IPS-20b (cell line): ENCODE measurements around the gene NPW.

Source experiments
- H3K27ac ChIP-seq: one replicate; pipeline ENCODE4 v1.5.1; 2013; ENCODE audit warnings: low read length
- H3K27me3 ChIP-seq: 2 replicates; pipeline ENCODE4 v1.6.1; 2013; ENCODE audit warnings: mild to moderate bottlenecking, low read length, inconsistent platforms; ENCODE audit not compliant: insufficient read depth
- H3K36me3 ChIP-seq: 2 replicates; pipeline ENCODE4 v1.6.1; 2013; ENCODE audit warnings: low read depth, mild to moderate bottlenecking, inconsistent platforms, low read length, moderate library complexity; ENCODE audit not compliant: insufficient read depth
- H3K4me1 ChIP-seq: 2 replicates; pipeline ENCODE4 v1.6.1; 2013; ENCODE audit warnings: mild to moderate bottlenecking, control low read depth, inconsistent platforms, low read length, moderate library complexity; ENCODE audit not compliant: insufficient read depth
- H3K4me3 ChIP-seq: 2 replicates; pipeline ENCODE4 v1.5.1; 2013; ENCODE audit warnings: mild to moderate bottlenecking, low read length, inconsistent platforms
- H3K9ac ChIP-seq: 2 replicates; pipeline ENCODE4 v1.6.1; 2013; ENCODE audit warnings: low read depth, mild to moderate bottlenecking, inconsistent platforms, low read length, moderate library complexity
- H3K9me3 ChIP-seq: 2 replicates; pipeline ENCODE4 v1.6.1; 2013; ENCODE audit warnings: mild to moderate bottlenecking, low read depth, low read length, inconsistent platforms; ENCODE audit not compliant: insufficient read depth

NPW gene

DNA sequence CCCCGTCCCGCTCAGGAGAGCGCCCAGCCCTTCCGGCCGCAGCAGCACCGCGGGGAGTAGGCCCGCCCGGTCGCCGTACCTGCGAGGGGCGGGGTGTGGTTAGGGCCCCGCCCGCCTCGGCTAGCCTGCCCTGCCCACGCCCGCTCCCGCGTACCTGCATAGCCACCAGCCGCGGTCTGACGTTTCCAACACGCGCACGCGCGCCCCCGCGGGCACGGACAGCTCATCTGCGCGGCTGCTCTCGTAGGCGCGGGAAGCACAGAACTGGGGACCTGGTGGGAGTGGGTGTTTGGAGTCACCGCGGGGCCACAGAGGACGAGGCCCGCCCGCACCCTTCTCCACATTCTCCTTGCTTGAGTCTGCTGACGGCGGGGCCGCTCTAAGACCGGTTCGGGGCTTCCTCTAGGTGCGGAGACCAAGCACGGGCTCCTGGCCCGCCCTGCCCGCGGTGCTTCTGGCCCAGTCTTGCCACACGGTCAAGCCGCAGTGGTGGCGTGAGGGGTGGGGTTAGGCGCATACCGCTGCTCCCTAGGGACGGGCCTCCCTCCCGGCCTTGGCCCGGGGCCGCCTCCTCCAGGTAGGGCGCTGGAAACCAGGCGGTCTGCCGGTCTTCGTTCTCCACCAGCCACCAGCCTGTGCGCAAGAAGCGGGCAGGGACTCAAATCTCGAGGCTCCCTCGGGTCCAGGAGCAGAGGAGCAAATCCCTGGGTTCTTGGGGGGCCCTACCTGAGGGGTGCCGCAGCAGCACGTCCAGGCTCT, 40.1 kb upstream of the NPW start:
- Histone ChIP-seq H3K36me3 (peaks cover 33% of the 10 kb centered on the region), H3K27ac (no peak overlapping the region), H3K27me3 (peaks cover 49% of the 10 kb centered on the region), H3K4me3 (peak overlapping the region; percentile 56; the same call in 1 of the 2 replicates), H3K9ac (peak overlapping the region; percentile 61), H3K9me3 (no peaks in the 10 kb centered on the region), H3K4me1 (peaks cover 5% of the 10 kb centered on the region; the same call in 1 of the 2 replicates)

DNA sequence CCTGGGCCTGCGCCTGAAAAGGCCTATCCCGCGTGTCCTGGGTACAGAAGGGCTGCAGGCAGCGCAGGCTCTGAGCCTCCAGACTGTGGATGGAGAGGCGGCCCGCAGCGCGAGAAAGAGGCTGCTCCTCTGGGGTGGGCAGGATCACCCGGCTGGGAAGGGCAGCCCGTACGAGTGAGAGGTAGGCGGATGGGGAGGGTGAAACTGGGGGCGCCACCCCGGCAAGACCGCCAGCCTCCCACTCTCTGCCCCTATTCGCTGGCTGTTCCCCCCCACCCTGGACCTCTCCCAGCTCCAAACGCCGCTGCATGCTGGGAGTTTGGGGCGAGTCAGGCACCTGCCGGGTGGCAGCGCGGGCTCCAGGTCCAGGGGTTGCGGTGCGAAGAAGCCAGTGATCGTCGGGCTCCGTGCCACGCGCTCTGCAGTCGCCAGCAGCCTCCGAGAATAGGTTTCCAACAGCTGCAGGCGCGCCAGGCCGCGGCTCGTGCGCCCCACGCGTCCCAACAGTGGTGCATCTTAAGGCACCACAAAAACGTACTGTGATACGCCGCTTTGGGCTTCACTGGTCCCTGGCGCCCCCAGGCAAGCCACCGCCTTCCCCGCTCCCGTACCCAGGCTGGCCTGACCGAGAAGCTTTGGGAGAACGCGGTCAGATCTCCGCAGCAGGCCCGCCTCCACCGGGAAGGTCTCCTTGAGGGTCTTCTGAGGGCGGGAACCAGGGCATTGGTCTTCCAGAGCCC, 39.4 kb upstream of the NPW start:
- Histone ChIP-seq H3K36me3 (peaks cover 28% of the 10 kb centered on the region), H3K27ac (no peak overlapping the region), H3K4me3 (peak overlapping the region; percentile 56; the same call in 1 of the 2 replicates), H3K27me3 (peaks cover 49% of the 10 kb centered on the region), H3K9ac (peak overlapping the region; percentile 61; the same call in 1 of the 2 replicates), H3K4me1 (peaks cover 9% of the 10 kb centered on the region; the same call in 1 of the 2 replicates), H3K9me3 (no peaks in the 10 kb centered on the region)

GRCh38 chr16:1980770-1981087, 38.9 kb upstream of the NPW start:
- Histone ChIP-seq H3K36me3 (peaks cover 28% of the 10 kb centered on the region), H3K9me3 (no peaks in the 10 kb centered on the region), H3K27me3 (peaks cover 49% of the 10 kb centered on the region), H3K4me3 (no peak overlapping the region), H3K27ac (no peak overlapping the region), H3K4me1 (peaks cover 9% of the 10 kb centered on the region; the same call in 1 of the 2 replicates), H3K9ac (no peak overlapping the region)

DNA sequence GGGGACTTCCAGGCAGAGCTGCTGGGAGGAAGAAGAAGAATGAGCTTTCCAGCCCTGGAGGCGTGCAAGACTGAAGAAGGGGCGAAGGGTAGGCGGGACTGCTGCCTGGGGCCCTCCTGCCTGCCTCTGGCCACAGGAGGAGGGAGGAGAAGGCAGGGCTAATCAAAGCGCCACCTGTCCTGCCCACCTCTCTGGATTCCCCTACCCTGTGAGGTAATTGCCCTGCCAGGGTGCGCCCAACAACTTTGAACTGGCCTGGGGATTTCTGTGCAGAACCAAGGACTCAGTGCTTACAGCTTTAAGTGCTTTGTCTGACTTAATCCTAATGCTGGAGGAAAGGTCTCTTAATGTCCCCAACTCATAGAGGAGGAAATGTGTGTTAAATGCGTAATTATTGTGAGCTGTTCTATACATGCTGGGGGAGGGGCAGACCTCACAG, 38.2 kb upstream of the NPW start, which contains the start of gene NOXO1:
TSS of gene NOXO1 (minus strand) at position 72 of the 439 bp plus-strand sequence. CDS start 290 bp downstream, outside the sequence.
- Histone ChIP-seq H3K27ac (no peak within 1 kb of the TSS), H3K27me3 (peaks cover 49% of the 10 kb centered on the region), H3K9me3 (no peaks in the 10 kb centered on the region), H3K36me3 (peaks cover 28% of the 10 kb centered on the region), H3K4me1 (peaks cover 9% of the 10 kb centered on the region; the same call in 1 of the 2 replicates), H3K4me3 (no peak within 1 kb of the TSS), H3K9ac (no peak within 1 kb of the TSS)

- H3K27ac ChIP-seq = no peak overlapping the region
- no peak overlapping the region for H3K4me3 ChIP-seq
- H3K27me3 ChIP-seq = peaks cover 49% of the 10 kb centered on the region
- no peak overlapping the region for H3K9ac ChIP-seq
- no peaks in the 10 kb centered on the region for H3K9me3 ChIP-seq
- peaks cover 28% of the 10 kb centered on the region for H3K36me3 ChIP-seq
- H3K4me1 ChIP-seq = peaks cover 9% of the 10 kb centered on the region; the same call in 1 of the 2 replicates
Measured at GRCh38 chr16:1982013-1982433, 37.6 kb upstream of the NPW start.

GRCh38 chr16:1982991-1983543, 36.5 kb upstream of the NPW start:
- Histone ChIP-seq H3K4me3 (peak overlapping the region; percentile 91), H3K27me3 (peaks cover 52% of the 10 kb centered on the region), H3K36me3 (peaks cover 22% of the 10 kb centered on the region), H3K9me3 (no peaks in the 10 kb centered on the region), H3K27ac (no peak overlapping the region), H3K4me1 (peaks cover 9% of the 10 kb centered on the region; the same call in 1 of the 2 replicates), H3K9ac (peak overlapping the region; percentile 33; the same call in 1 of the 2 replicates)

GRCh38 chr16:1983544-1984346, 35.8 kb upstream of the NPW start, which contains the start of gene GFER:
TSS of gene GFER (plus strand) at chr16:1984193. CDS start at chr16:1984219, 26 bp downstream.
- H3K27me3 ChIP-seq = peaks cover 56% of the 10 kb centered on the region
- peak within 1 kb of the TSS; percentile 90 for H3K9ac ChIP-seq
- peaks cover 9% of the 10 kb centered on the region; the same call in 1 of the 2 replicates for H3K4me1 ChIP-seq
- peaks cover 22% of the 10 kb centered on the region for H3K36me3 ChIP-seq
- H3K9me3 ChIP-seq = no peaks in the 10 kb centered on the region
- H3K4me3 ChIP-seq = peak within 1 kb of the TSS; percentile 91
- no peak within 1 kb of the TSS for H3K27ac ChIP-seq

GRCh38 chr16:1984347-1985225, 35.0 kb upstream of the NPW start:
- Histone ChIP-seq H3K36me3 (peaks cover 22% of the 10 kb centered on the region), H3K27ac (no peak overlapping the region), H3K4me1 (peaks cover 15% of the 10 kb centered on the region; the same call in 1 of the 2 replicates), H3K9me3 (no peaks in the 10 kb centered on the region), H3K4me3 (peak overlapping the region; percentile 91), H3K27me3 (peaks cover 56% of the 10 kb centered on the region), H3K9ac (peak overlapping the region; percentile 90)

DNA sequence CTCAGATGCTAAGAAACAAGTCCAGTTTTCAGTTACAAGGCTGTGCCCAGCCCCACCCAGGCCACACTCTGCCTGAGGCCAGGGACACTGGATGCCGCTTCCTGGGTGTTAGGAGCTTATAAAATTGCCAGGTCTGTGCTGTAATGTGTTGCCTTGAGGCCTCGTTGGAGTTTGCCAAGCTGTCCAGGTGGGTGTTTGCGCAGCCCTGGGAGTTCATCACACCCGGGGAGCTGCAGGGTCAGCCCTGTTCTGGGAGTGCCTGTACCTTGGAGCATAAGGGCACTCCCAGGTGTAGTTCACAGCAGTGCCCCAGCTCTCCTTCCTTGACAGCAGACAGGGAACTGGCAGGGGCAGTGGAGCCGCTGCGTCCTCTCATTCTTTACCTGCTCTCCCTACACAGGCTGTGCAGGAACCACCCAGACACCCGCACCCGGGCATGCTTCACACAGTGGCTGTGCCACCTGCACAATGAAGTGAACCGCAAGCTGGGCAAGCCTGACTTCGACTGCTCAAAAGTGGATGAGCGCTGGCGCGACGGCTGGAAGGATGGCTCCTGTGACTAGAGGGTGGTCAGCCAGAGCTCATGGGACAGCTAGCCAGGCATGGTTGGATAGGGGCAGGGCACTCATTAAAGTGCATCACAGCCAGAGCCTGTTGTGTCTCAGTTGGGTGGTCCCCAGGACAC, 34.0 kb upstream of the NPW start:
- Histone ChIP-seq H3K36me3 (peaks cover 22% of the 10 kb centered on the region), H3K27me3 (peaks cover 51% of the 10 kb centered on the region), H3K4me3 (peak overlapping the region; percentile 91; the same call in 1 of the 2 replicates), H3K4me1 (peaks cover 16% of the 10 kb centered on the region; the same call in 1 of the 2 replicates), H3K9me3 (no peaks in the 10 kb centered on the region), H3K9ac (peak overlapping the region; percentile 90; the same call in 1 of the 2 replicates), H3K27ac (no peak overlapping the region)

- no peak overlapping the region for H3K27ac ChIP-seq
- peaks cover 49% of the 10 kb centered on the region for H3K27me3 ChIP-seq
- peaks cover 22% of the 10 kb centered on the region for H3K36me3 ChIP-seq
- H3K4me1 ChIP-seq = peaks cover 21% of the 10 kb centered on the region; the same call in 1 of the 2 replicates
- no peak overlapping the region for H3K9ac ChIP-seq
- H3K9me3 ChIP-seq = no peaks in the 10 kb centered on the region
- no peak overlapping the region for H3K4me3 ChIP-seq
Measured at GRCh38 chr16:1987198-1987597, 32.4 kb upstream of the NPW start.
